K562 (cell line): Measurements from ENCODE around the gene SLC17A6.

ENCODE experiments used
- ATF7 ChIP-seq: fragments of 450-650 bp; IDR thresholded peaks from 2 replicates; pipeline ENCODE4 v1.7.1; 2014; ENCODE audit warnings: mild to moderate bottlenecking, moderate library complexity
- GTF2F1 ChIP-seq: IDR thresholded peaks from 2 replicates; pipeline ENCODE4 v1.6.1; 2011; ENCODE audit warnings: low read depth, low read length, improper control_type of control experiment
- HCFC1 ChIP-seq: IDR thresholded peaks from 2 replicates; pipeline ENCODE4 v1.6.1; 2012; ENCODE audit warnings: low read depth, low read length, improper control_type of control experiment
- HDAC3 ChIP-seq: fragments of 450-650 bp; IDR thresholded peaks from 2 replicates; pipeline ENCODE4 v1.6.1; 2018; ENCODE audit warnings: borderline replicate concordance, mild to moderate bottlenecking, moderate library complexity; ENCODE audit not compliant: partially characterized antibody
- NCOA6 ChIP-seq: fragments of 450-650 bp; IDR thresholded peaks from 2 replicates; pipeline ENCODE4 v1.6.1; 2017; ENCODE audit warnings: mild to moderate bottlenecking
- POLR2A ChIP-seq: fragments of 450-650 bp; conservative IDR thresholded peaks from 2 replicates; pipeline ENCODE4 v1.6.1; 2016
- RERE ChIP-seq: sonication (generic); formaldehyde crosslinking; IDR thresholded peaks from 2 replicates; pipeline ENCODE4 v1.8.0; 2023; ENCODE audit warnings: missing genetic modification reagents, mild to moderate bottlenecking, borderline replicate concordance
- RFX5 ChIP-seq: IDR thresholded peaks from 2 replicates; pipeline ENCODE4 v1.6.1; 2011; ENCODE audit warnings: low read depth, mild to moderate bottlenecking, improper control_type of control experiment, low read length
- SIN3A ChIP-seq, 2 experiments: fragments of 150-350 bp in 1 of 2; IDR thresholded peaks; 2 replicates each; pipeline ENCODE4 v1.6.1; 2011 to 2016; ENCODE audit warnings: borderline replicate concordance in 2 of 2, low read depth in 2 of 2, low read length in 2 of 2, mild to moderate bottlenecking in 2 of 2, moderate library complexity in 2 of 2; ENCODE audit not compliant: control insufficient read depth in 1 of 2
- SP1 ChIP-seq: sonication (generic); formaldehyde crosslinking; IDR thresholded peaks from 2 replicates; pipeline ENCODE4 v1.8.1; 2022; ENCODE audit warnings: mild to moderate bottlenecking, missing genetic modification reagents
- TGIF2 ChIP-seq: sonication (generic); formaldehyde crosslinking; IDR thresholded peaks from 2 replicates; pipeline ENCODE4 v1.8.1; 2022; ENCODE audit warnings: mild to moderate bottlenecking, missing genetic modification reagents, moderate library complexity
- ZBTB34 ChIP-seq: fragments of 250-450 bp; sonication (Bioruptor Pico); IDR thresholded peaks from 2 replicates; pipeline ENCODE4 v1.8.0; 2021; ENCODE audit warnings: mild to moderate bottlenecking, moderate library complexity
- ZBTB49 ChIP-seq: sonication (generic); formaldehyde crosslinking; IDR thresholded peaks from 2 replicates; pipeline ENCODE4 v1.8.0; 2022; ENCODE audit warnings: missing genetic modification reagents, mild to moderate bottlenecking, borderline replicate concordance

GRCh38 chr11:22392561-22392960 lies 54.4 kb downstream of the SLC17A6 start:
- no peak for TF ChIP-seq HDAC3
- no peak for TF ChIP-seq SP1 (CRISPR knock-in tag)
- no peak for TF ChIP-seq RFX5
- TF ChIP-seq SIN3A (IDR thresholded peaks at IDR 0.05; ENCODE audit: borderline replicate concordance in 2 of 2, control insufficient read depth in 1 of 2, low read depth in 2 of 2, low read length in 2 of 2): no peak
- TF ChIP-seq GTF2F1: no peak
- no peak for TF ChIP-seq ZBTB34 (CRISPR knock-in tag)
- no peak for TF ChIP-seq ZBTB49 (CRISPR knock-in tag)
- TF ChIP-seq ATF7: no peak
- TF ChIP-seq POLR2A: no peak
- TF ChIP-seq RERE (CRISPR knock-in tag): no peak
- no peak for TF ChIP-seq HCFC1
- TF ChIP-seq TGIF2 (CRISPR knock-in tag): no peak
- no peak for TF ChIP-seq NCOA6
